H1 (cell line): Measurements from ENCODE around the gene PLA2G4F. TPM values are rescaled to one million over a fixed set of nuclear protein-coding genes. Genes with fewer than 3 reads are reported as not detected.

ENCODE experiments used
- CTCF ChIA-PET: fragments of 300-600 bp; sonication (Branson Sonifier 250); formaldehyde crosslinking; loops from one replicate; lab custom pipeline; 2021; ENCODE audit not compliant: partially characterized antibody; lab: Charles Lee
- POLR2A ChIA-PET: fragments of 300-600 bp; sonication (Branson Sonifier 250); formaldehyde crosslinking; loops from one replicate; lab custom pipeline; 2021; ENCODE audit warnings: inconsistent platforms; ENCODE audit not compliant: partially characterized antibody; lab: Charles Lee
- DNase-seq, 2 experiments: peaks; one replicate each; pipeline versions ENCODE4 v3.0.0 to v3.0.0-alpha.2; 2010 to 2022; ENCODE audit warnings: low spot score in 2 of 2, low read depth in 1 of 2, mixed read lengths in 1 of 2
- FAIRE-seq: peaks from 2 replicates; lab custom pipeline; 2011; peaks lifted over from hg19 to GRCh38; lab: Jason Lieb, UNC
- H2AFZ ChIP-seq: 2 replicates; pipeline ENCODE4 v1.8.1; 2012; ENCODE audit warnings: low read length, inconsistent platforms
- H2AK5ac ChIP-seq: 2 replicates; pipeline ENCODE4 v1.6.1; 2013; ENCODE audit warnings: low read depth, low read length
- H2BK120ac ChIP-seq: replicated peaks from 2 replicates; pipeline ENCODE3; 2013; ENCODE audit warnings: low read depth, low read length, inconsistent platforms
- H2BK12ac ChIP-seq: 2 replicates; pipeline ENCODE4 v1.6.1; 2013; ENCODE audit warnings: low read depth, low read length
- H2BK15ac ChIP-seq: 2 replicates; pipeline ENCODE4 v1.6.1; 2013; ENCODE audit warnings: low read length
- H2BK20ac ChIP-seq: 2 replicates; pipeline ENCODE4 v1.6.1; 2013; ENCODE audit warnings: low read length
- H2BK5ac ChIP-seq: 2 replicates; pipeline ENCODE4 v1.6.1; 2013; ENCODE audit warnings: low read depth, low read length
- H3K14ac ChIP-seq: 2 replicates; pipeline ENCODE4 v1.6.1; 2013; ENCODE audit warnings: inconsistent platforms; ENCODE audit not compliant: insufficient read length
- H3K18ac ChIP-seq: 2 replicates; pipeline ENCODE4 v1.6.1; 2013; ENCODE audit warnings: low read length; ENCODE audit errors: extremely low read depth
- H3K23ac ChIP-seq: 2 replicates; pipeline ENCODE4 v1.6.1; 2013; ENCODE audit warnings: inconsistent platforms; ENCODE audit not compliant: insufficient read length
- H3K23me2 ChIP-seq: 2 replicates; pipeline ENCODE4 v1.6.1; 2013; ENCODE audit warnings: low read depth, low read length
- H3K27ac ChIP-seq: 2 replicates; pipeline ENCODE4 v1.6.1; 2011; ENCODE audit warnings: low read depth, low read length, inconsistent platforms
- H3K27me3 ChIP-seq, 4 experiments: replicated peaks in 1 of 4; 1 replicate in 1 of 4; 2 replicates in 3 of 4; pipeline versions ENCODE4 v1.6.1 to v1.8.1; 2011 to 2013; ENCODE audit warnings: low read length in 3 of 4, mild to moderate bottlenecking in 3 of 4, inconsistent platforms in 2 of 4, mixed read lengths in 2 of 4, moderate library complexity in 1 of 4; ENCODE audit not compliant: control insufficient read depth in 3 of 4, insufficient read depth in 3 of 4; ENCODE audit errors: extremely low read depth in 1 of 4
- H3K36me3 ChIP-seq, 4 experiments: 2 replicates each; pipeline versions ENCODE4 v1.6.1 to v1.8.1; 2011 to 2013; ENCODE audit warnings: mild to moderate bottlenecking in 4 of 4, low read length in 3 of 4, moderate library complexity in 2 of 4, control low read depth in 1 of 4, inconsistent platforms in 1 of 4; ENCODE audit not compliant: insufficient read depth in 4 of 4, control insufficient read depth in 2 of 4
- H3K4ac ChIP-seq: replicated peaks from 2 replicates; pipeline ENCODE3; 2013; ENCODE audit warnings: low read length, low read depth, mixed read lengths, inconsistent platforms; ENCODE audit not compliant: insufficient read length
- H3K4me1 ChIP-seq, 4 experiments: replicated peaks in 1 of 4; 1 replicate in 1 of 4; 2 replicates in 3 of 4; pipeline versions ENCODE4 v1.6.1 to v1.8.1; 2011 to 2013; ENCODE audit warnings: low read length in 3 of 4, inconsistent platforms in 2 of 4, mixed read lengths in 1 of 4; ENCODE audit not compliant: insufficient read depth in 4 of 4, control insufficient read depth in 3 of 4
- H3K4me2 ChIP-seq, 2 experiments: 2 replicates each; pipeline versions ENCODE4 v1.6.1 to v1.8.1; 2011 to 2013; ENCODE audit warnings: low read depth in 2 of 2, low read length in 2 of 2, control low read depth in 1 of 2, inconsistent platforms in 1 of 2, mild to moderate bottlenecking in 1 of 2; ENCODE audit not compliant: insufficient read depth in 1 of 2
- H3K4me3 ChIP-seq, 4 experiments: fragments of 200-600, 300-600 bp in 1 of 4; sonication (generic), shearing (Covaris generic), sonication (Bioruptor Twin) in 1 of 4; 2 replicates each; pipeline versions ENCODE4 v1.5.1 to v1.8.1; 2011 to 2016; ENCODE audit warnings: low read length in 4 of 4, low read depth in 3 of 4, control low read depth in 2 of 4, inconsistent platforms in 2 of 4, mild to moderate bottlenecking in 2 of 4, mixed read lengths in 1 of 4, moderate library complexity in 1 of 4; ENCODE audit not compliant: insufficient read depth in 2 of 4; ENCODE audit errors: extremely low read depth in 1 of 4
- H3K56ac ChIP-seq: replicated peaks from 2 replicates; pipeline ENCODE3; 2013; ENCODE audit warnings: low read depth, mild to moderate bottlenecking, mixed read lengths, low read length, inconsistent platforms; ENCODE audit not compliant: insufficient read length
- H3K79me1 ChIP-seq: 2 replicates; pipeline ENCODE4 v1.6.1; 2013; ENCODE audit warnings: low read depth, low read length, control low read depth
- H3K79me2 ChIP-seq, 2 experiments: 2 replicates each; pipeline versions ENCODE4 v1.6.1 to v1.8.1; 2012 to 2013; ENCODE audit warnings: low read length in 2 of 2, mild to moderate bottlenecking in 2 of 2, inconsistent platforms in 1 of 2; ENCODE audit not compliant: insufficient read depth in 2 of 2, control insufficient read depth in 1 of 2
- H3K9ac ChIP-seq, 4 experiments: replicated peaks in 1 of 4; 1 replicate in 1 of 4; 2 replicates in 3 of 4; pipeline versions ENCODE4 v1.6.1 to v1.8.1; 2011 to 2013; ENCODE audit warnings: low read depth in 3 of 4, low read length in 3 of 4, control low read depth in 2 of 4, mild to moderate bottlenecking in 2 of 4, moderate library complexity in 2 of 4, inconsistent platforms in 1 of 4; ENCODE audit errors: extremely low read depth in 1 of 4
- H3K9me3 ChIP-seq, 2 experiments: 2 replicates each; pipeline versions ENCODE4 v1.6.1 to v1.8.1; 2012 to 2013; ENCODE audit warnings: mild to moderate bottlenecking in 2 of 2, moderate library complexity in 2 of 2, control low read depth in 1 of 2, inconsistent platforms in 1 of 2, low read depth in 1 of 2, low read length in 1 of 2, mixed read lengths in 1 of 2; ENCODE audit not compliant: insufficient read depth in 2 of 2
- H4K20me1 ChIP-seq, 2 experiments: replicated peaks in 1 of 2; 2 replicates each; pipeline versions ENCODE3 to v1.8.1; 2011 to 2013; ENCODE audit warnings: inconsistent platforms in 2 of 2, low read length in 2 of 2, mild to moderate bottlenecking in 1 of 2; ENCODE audit not compliant: insufficient read depth in 2 of 2, control insufficient read depth in 1 of 2
- H4K5ac ChIP-seq: 2 replicates; pipeline ENCODE4 v1.6.1; 2013; ENCODE audit warnings: low read length, low read depth, mixed read lengths, inconsistent platforms; ENCODE audit not compliant: insufficient read length
- H4K8ac ChIP-seq: 2 replicates; pipeline ENCODE4 v1.8.0; 2013; ENCODE audit warnings: mild to moderate bottlenecking, moderate library complexity, low read length, inconsistent platforms; ENCODE audit not compliant: insufficient read depth; ENCODE audit errors: extremely low read depth
- H4K91ac ChIP-seq: replicated peaks from 2 replicates; pipeline ENCODE3; 2013; ENCODE audit warnings: low read length, mixed read lengths, inconsistent platforms; ENCODE audit not compliant: insufficient read length
- BCL11A ChIP-seq, 2 experiments: IDR thresholded peaks; one replicate each; pipeline ENCODE4 v1.6.1; 2011; ENCODE audit warnings: low read depth in 2 of 2, low read length in 2 of 2, mild to moderate bottlenecking in 2 of 2
- CEBPB ChIP-seq: IDR thresholded peaks from 2 replicates; pipeline ENCODE4 v1.6.1; 2012; ENCODE audit warnings: low read depth, low read length
- GTF2F1 ChIP-seq: IDR thresholded peaks from 2 replicates; pipeline ENCODE4 v1.6.1; 2012; ENCODE audit warnings: low read depth, low read length, improper control_type of control experiment, borderline replicate concordance
- HDAC2 ChIP-seq, 2 experiments: fragments of 300-600 bp in 1 of 2; sonication (generic) in 1 of 2; IDR thresholded peaks; 2 replicates each; pipeline ENCODE4 v1.6.1; 2011 to 2012; ENCODE audit warnings: low read depth in 2 of 2, low read length in 2 of 2, mild to moderate bottlenecking in 2 of 2, moderate library complexity in 2 of 2, borderline replicate concordance in 1 of 2, inconsistent platforms in 1 of 2
- HDAC6 ChIP-seq: IDR thresholded peaks from one replicate; pipeline ENCODE4 v1.7.1; 2012; ENCODE audit warnings: low read depth, mild to moderate bottlenecking, inconsistent platforms, low read length, moderate library complexity
- KDM4A ChIP-seq: IDR thresholded peaks from one replicate; pipeline ENCODE4 v1.7.1; 2012; ENCODE audit warnings: low read depth, mild to moderate bottlenecking, moderate library complexity, low read length, inconsistent platforms; ENCODE audit not compliant: severe bottlenecking
- KDM5A ChIP-seq: fragments of 200-600 bp; IDR thresholded peaks from 2 replicates; pipeline ENCODE4 v1.7.1; 2012; ENCODE audit warnings: mild to moderate bottlenecking, low read length, inconsistent platforms, mixed read lengths
- NRF1 ChIP-seq: IDR thresholded peaks from 2 replicates; pipeline ENCODE4 v1.6.1; 2011; ENCODE audit warnings: mild to moderate bottlenecking, low read depth, low read length, improper control_type of control experiment
- POU5F1 ChIP-seq: IDR thresholded peaks from 2 replicates; pipeline ENCODE4 v1.6.1; 2011; ENCODE audit warnings: low read depth, mild to moderate bottlenecking, low read length, moderate library complexity
- RAD21 ChIP-seq, 2 experiments: IDR thresholded peaks in 1 of 2; conservative IDR thresholded peaks in 1 of 2; 2 replicates each; pipeline ENCODE4 v1.6.1; 2011; ENCODE audit warnings: low read depth in 2 of 2, low read length in 2 of 2, improper control_type of control experiment in 1 of 2, inconsistent platforms in 1 of 2, mild to moderate bottlenecking in 1 of 2, moderate library complexity in 1 of 2
- SAP30 ChIP-seq: fragments of 300-600 bp; sonication (generic); IDR thresholded peaks from 2 replicates; pipeline ENCODE4 v1.7.1; 2012; ENCODE audit warnings: low read length, moderate library complexity, mild to moderate bottlenecking, inconsistent platforms; ENCODE audit not compliant: insufficient read depth, insufficient replicate concordance
- SIRT6 ChIP-seq: IDR thresholded peaks from one replicate; pipeline ENCODE4 v1.7.1; 2012; ENCODE audit warnings: low read length, inconsistent platforms
- SP2 ChIP-seq: IDR thresholded peaks from 2 replicates; pipeline ENCODE4 v1.6.1; 2012; ENCODE audit warnings: mild to moderate bottlenecking, low read length, inconsistent platforms
- ZNF274 ChIP-seq: IDR thresholded peaks from 2 replicates; pipeline ENCODE4 v1.7.0; 2012; ENCODE audit warnings: low read length, borderline replicate concordance; ENCODE audit errors: extremely low read depth
- WGBS, 2 experiments: shearing (Covaris generic) in 1 of 2; methylation state at CpG; one replicate each; pipeline versions ENCODE4 v1.1.6 to v1.1.7; 2013 to 2015; ENCODE audit warnings: low lambda C conversion rate in 2 of 2, mixed read lengths in 2 of 2, inconsistent platforms in 1 of 2, low coverage in 1 of 2, missing lambda C conversion rate in 1 of 2; ENCODE audit not compliant: insufficient replicate concordance in 2 of 2, insufficient coverage in 1 of 2, insufficient read length in 1 of 2; ENCODE audit errors: extremely low coverage in 1 of 2, missing lambda C conversion rate in 1 of 2; 5-methylcytosine and 5-hydroxymethylcytosine counted together
- polyA plus RNA-seq, 7 experiments: library from polyadenylated mRNA; depleted of rRNA in 3 of 7; stranded (reverse) in 5 of 7; unstranded in 2 of 7; fragments of >200 nt in 5 of 7; fragments of 200-250 nt in 2 of 7; gene quantifications; 1 replicate in 5 of 7; 2 replicates in 1 of 7; 4 replicates in 1 of 7; pipeline versions ENCODE4 v1.2.1 to v1.2.3, GENCODE V29; 2011 to 2013; ENCODE audit warnings: missing spikeins in 2 of 7, mixed read lengths in 2 of 7
- total RNA-seq: library from RNA; stranded (reverse); fragmentation: NEBNext Ultra II Directional; extraction: Animal tissue kit (Norgen Biotek cat#: 25700); gene quantifications from 2 replicates; pipeline ENCODE4 v1.2.1, GENCODE V29; 2021

The PLA2G4F gene
- total and polyA plus RNA-seq, 2 of the 8 experiments (the other 6 are each of a cell fraction or from before 2014, with no cell fraction given), result not detected

DNA sequence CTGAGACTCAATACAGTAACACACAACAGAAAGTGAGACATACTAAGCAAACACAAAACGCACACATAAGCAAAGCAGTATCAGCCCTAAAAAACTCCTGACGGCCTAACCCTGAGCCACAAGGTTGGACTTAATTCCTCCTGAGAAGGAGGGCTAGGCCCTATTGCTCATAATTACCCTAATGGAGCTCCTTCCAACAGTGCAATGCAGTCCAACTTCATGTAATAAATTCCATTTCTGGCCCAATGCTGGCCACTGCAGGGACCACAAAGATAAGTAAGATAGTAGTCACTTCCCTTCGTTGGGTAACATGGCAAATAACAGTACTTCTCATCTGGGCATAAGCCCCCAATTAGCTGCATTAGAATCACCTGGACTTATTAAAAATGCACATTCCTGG, 47.5 kb upstream of the PLA2G4F start:
- H3K36me3 ChIP-seq, result peaks cover 0 to 4% (median 0%) of the 10 kb centered on the region in 4 experiments; a peak in 2 of 8 replicates
- H4K8ac ChIP-seq, result no peak overlapping the region
- H2BK12ac ChIP-seq, result no peak overlapping the region
- DNase-seq (no peak), FAIRE-seq (no peak)
- no peak overlapping the region; the same call in 1 of the 2 replicates for H2AK5ac ChIP-seq
- H2BK15ac ChIP-seq, result no peak overlapping the region
- CTCF ChIA-PET, result no interaction called here
- no peak overlapping the region for H3K4me3 ChIP-seq
- H3K23me2 ChIP-seq, result 0 out of 2 replicates have a peak, but pooled peaks cover 5% of the 10 kb centered on the region
- no peaks in the 10 kb centered on the region for H3K27me3 ChIP-seq
- no peak overlapping the region for H3K4me2 ChIP-seq
- H4K91ac ChIP-seq, result no peak overlapping the region
- H2BK5ac ChIP-seq, result no peak overlapping the region
- H3K79me1 ChIP-seq, result peaks cover 8% of the 10 kb centered on the region
- no peak overlapping the region for H3K27ac ChIP-seq
- WGBS, 2 experiments, result 87% methylated on average over 3 of the region's 3 CpGs; no CpG with 5 or more reads in 1 of the 2 experiments
- H3K4me1 ChIP-seq, result peaks cover 0 to 6% (median 2%) of the 10 kb centered on the region in 4 experiments; a peak in 3 of 7 replicates
- H3K79me2 ChIP-seq, result peaks cover 0 to 18% of the 10 kb centered on the region in 2 experiments; a peak in 3 of 4 replicates
- H3K23ac ChIP-seq, result no peak overlapping the region
- H4K5ac ChIP-seq, result no peak overlapping the region
- no peaks in the 10 kb centered on the region for H3K9me3 ChIP-seq
- no peak overlapping the region for H3K56ac ChIP-seq
- no peak overlapping the region for H3K14ac ChIP-seq
- POLR2A ChIA-PET, result interaction anchor here (1.0 kb wide), 1 partner anchor 360 kb away, joined by 3 read pairs; no protein-coding TSS in a partner anchor
- no peak overlapping the region for H2AFZ ChIP-seq
- H2BK20ac ChIP-seq, result no peak overlapping the region
- no peak overlapping the region for H3K4ac ChIP-seq
- no peak overlapping the region for H3K18ac ChIP-seq
- H4K20me1 ChIP-seq, result peaks cover 0 to 2% of the 10 kb centered on the region in 2 experiments
- no peak overlapping the region for H3K9ac ChIP-seq
- H2BK120ac ChIP-seq, result no peak overlapping the region
- TF ChIP-seq POU5F1 (no peak), KDM4A (no peak), SAP30 (no peak), SP2 (no peak), ZNF274 (no peak), SIRT6 (no peak), HDAC2 (IDR thresholded peaks at IDR 0.05; ENCODE audit: borderline replicate concordance in 1 of 2, low read depth in 2 of 2, low read length in 2 of 2) (no peak), HDAC6 (no peak), GTF2F1 (no peak), CEBPB (no peak), RAD21 (IDR thresholded peaks at IDR 0.05 in 1 of 2, conservative IDR thresholded peaks at IDR 0.05 in 1 of 2; ENCODE audit: low read depth in 2 of 2, low read length in 2 of 2) (no peak), NRF1 (no peak), KDM5A (no peak), BCL11A (IDR thresholded peaks at IDR 0.05; ENCODE audit: low read depth in 2 of 2, low read length in 2 of 2) (no peak)
